AG10803 (cell line): ENCODE results near the gene COL18A1.

Experiments used
- DNase-seq: peaks from one replicate; pipeline ENCODE4 v3.0.0; 2010; ENCODE audit warnings: low read depth
- H3K4me3 ChIP-seq: 2 replicates; pipeline ENCODE4 v1.5.1; 2011; ENCODE audit warnings: mild to moderate bottlenecking, low read length, control low read depth
- TF ChIP-seq, protein P1 (sequence below): conservative IDR thresholded peaks from 2 replicates; pipeline ENCODE4 v1.5.1; 2011; ENCODE audit warnings: mild to moderate bottlenecking, low read length, control low read depth, inconsistent platforms

The COL18A1 gene

DNA sequence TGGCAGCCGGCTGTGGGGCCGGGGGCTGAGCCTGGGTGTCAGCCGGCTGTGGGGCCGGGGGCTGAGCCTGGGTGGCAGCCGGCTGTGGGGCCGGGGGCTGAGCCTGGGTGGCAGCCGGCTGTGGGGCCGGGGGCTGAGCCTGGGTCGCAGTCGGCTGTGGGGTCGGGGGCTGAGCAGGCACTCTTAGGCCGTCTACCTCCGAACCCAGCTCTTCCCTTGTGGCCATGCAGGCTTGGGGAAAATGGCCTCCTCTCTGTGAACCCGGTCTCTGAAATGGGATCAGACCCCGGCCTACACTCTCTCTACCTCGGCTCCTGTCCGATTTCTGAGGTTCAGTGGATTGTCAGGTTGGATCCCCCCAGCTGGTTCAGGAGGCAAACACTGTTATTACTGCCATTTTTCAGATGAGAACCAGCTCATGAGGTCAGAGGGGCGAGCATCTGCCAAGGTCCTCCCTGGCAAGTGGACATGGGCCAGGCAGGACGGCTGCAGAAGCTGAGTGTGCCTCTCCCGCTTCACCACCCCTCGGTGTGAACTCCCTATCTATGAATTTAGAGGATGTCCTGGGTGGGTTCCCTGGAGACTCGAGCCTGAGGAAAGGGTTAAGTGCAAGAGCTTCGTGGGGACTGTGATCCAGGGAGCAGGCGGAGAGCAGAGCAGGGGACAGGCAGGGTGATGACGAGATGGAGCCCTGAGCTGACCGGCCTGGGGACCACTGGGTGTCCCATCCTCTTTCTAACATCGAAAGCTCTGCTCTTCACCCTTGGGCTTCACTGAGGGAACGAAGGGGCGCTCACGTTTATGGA lies 10.9 kb upstream of the COL18A1 start:
- DNase-seq, result no peak
- no peak overlapping the region for H3K4me3 ChIP-seq
- TF ChIP-seq, protein P1, sequence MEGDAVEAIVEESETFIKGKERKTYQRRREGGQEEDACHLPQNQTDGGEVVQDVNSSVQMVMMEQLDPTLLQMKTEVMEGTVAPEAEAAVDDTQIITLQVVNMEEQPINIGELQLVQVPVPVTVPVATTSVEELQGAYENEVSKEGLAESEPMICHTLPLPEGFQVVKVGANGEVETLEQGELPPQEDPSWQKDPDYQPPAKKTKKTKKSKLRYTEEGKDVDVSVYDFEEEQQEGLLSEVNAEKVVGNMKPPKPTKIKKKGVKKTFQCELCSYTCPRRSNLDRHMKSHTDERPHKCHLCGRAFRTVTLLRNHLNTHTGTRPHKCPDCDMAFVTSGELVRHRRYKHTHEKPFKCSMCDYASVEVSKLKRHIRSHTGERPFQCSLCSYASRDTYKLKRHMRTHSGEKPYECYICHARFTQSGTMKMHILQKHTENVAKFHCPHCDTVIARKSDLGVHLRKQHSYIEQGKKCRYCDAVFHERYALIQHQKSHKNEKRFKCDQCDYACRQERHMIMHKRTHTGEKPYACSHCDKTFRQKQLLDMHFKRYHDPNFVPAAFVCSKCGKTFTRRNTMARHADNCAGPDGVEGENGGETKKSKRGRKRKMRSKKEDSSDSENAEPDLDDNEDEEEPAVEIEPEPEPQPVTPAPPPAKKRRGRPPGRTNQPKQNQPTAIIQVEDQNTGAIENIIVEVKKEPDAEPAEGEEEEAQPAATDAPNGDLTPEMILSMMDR, result no peak

DNA sequence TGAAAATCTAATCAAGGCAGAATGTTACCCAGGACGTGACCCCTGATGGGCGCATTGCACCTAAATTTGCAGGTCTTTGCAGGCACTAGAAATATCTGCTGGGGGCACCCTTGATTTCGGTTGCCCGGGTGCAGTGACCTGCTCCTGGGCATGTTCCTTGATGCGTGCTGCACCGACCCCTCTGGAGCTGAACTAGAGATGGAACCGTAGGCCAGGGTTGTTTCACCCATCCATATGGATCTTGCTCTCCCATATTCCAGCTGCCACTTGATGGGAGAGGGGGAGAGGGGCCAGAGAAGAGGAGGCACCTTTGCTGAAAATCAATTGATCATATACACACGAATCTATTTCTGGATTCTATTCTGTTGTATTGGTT lies 8.4 kb upstream of the COL18A1 start:
- TF ChIP-seq, protein P1, result no peak
- no peak overlapping the region for H3K4me3 ChIP-seq
- DNase-seq, result no peak

DNA sequence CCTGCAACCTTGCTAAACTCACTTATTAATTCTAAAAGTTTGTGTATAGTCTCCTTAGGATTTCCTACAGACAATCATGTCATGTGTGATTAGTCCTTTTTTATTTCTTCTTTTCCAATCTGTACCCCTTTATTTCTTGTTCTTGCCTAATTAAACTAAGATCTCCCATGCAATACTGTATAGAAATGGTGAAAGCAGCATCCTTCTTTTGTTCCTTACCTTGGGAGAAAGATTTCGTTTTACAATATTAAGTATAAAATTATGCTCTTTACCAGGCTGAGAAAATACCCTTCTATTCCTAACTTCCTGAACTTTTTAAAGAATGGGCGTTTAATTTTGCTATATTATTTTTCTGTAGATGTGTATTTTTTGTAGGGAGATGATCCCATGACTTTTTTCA lies 7.6 kb upstream of the COL18A1 start:
- TF ChIP-seq, protein P1, result no peak
- DNase-seq, result no peak
- H3K4me3 ChIP-seq, result no peak overlapping the region

DNA sequence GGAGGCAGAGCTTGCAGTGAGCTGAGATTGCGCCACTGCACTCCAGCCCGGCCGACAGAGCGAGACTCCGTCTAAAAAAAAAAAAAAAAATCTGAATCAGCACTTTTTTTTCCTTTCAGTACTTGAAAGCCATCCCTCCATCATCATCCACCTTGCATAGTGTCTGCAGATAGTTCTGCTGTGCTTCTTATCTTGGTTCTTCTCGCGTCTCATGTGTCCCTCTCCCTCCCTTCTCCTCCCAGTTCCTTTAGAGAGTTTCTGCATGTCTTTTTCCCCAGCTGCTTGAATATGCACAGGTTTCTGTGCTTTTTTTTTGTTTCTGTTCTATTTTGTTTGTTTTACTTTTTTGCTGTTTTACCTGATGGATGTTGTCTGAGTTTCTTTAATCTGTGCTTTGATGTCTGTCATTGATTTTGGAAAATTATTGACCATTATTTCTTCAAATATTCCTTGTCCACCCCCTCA lies 3.9 kb upstream of the COL18A1 start:
- DNase-seq, result no peak
- TF ChIP-seq, protein P1, result no peak
- H3K4me3 ChIP-seq, result no peak overlapping the region

DNA sequence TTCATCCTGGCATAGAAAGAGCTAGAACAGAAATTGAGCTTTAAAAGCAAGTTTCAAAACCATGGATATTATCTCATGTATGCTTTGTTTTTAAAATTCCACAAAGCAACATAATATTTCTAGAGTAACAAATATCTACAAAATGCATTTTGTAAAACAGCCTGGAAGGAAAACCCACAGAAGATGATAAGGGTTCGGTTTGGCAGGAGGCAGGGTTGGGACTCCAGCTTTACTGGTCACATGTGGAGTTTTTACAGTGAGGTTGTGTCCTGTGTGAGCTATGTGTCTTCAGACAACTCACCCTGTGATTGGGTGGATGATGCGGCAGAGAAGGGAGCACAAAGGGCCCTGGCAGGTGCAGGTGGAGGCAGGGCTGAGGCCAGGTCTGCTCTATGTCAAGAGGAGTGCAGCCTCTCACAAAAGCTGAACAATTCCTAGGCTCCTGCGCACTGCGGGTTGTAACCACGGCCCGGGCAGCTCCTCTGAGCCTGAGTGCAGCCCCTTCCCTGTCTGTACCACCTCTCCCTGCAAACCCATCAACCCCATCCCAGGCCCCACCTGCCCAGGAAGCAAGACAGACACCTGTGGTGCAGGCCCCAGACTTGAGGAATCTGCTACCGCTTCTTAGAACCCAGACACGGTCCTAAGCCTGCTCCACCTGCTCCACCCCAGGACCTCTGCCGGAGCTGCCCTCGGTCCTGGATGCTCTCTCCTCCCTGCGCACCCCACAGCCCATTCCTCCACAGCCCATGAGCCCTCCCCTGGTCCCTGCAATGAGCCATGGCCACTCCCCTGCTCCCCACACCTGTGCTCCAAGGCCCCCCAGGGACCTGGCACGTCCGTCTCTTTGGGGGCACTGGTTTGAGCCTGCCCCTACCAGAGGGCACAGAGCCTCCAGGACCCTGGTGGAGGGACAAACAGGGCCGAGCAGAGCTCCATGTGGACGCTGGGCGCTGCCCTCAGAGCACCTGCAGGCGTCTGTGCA lies 2.8 kb upstream of the COL18A1 start:
- no peak overlapping the region for H3K4me3 ChIP-seq
- no peak for DNase-seq
- TF ChIP-seq, protein P1, result no peak

DNA sequence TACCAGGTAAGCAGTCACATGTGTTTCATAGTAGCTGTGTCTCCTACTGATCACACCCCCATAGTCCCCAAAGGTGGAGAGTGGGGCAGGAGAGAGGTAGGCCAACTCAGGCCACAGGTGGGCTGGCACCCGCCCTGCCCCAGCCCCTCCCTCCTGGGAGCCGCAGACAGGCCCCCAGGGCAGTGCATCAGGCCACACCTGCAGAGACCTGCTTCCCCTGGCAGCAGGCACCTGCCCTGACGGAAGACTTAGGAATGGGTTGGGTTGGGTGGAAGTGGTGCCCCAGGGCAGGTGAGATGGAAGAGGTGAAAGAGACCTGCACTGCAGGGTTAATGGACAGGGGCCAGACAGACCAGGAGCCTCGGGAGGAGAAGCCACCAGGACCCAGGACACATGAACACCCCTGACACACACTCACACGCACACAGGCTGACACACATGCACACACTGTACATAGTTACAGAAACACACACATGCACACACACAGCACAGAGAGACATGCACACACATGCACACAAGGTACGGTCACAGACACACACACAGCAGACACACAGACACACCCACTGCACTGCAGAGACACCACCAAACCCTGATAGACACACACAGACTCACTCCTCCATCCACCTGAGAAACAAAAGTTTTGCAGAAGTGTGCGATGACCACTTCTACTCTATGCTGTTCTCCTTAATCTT lies 1.7 kb upstream of the COL18A1 start:
- DNase-seq, result no peak
- no peak overlapping the region for H3K4me3 ChIP-seq
- TF ChIP-seq, protein P1, result no peak
